Adipocyte (in vitro differentiated cells): ENCODE results near the gene ARL15.

Experiments
- DNase-seq: peaks from one replicate; pipeline ENCODE4 v3.0.0-alpha.2; 2015; ENCODE audit warnings: low read depth
- H3K27me3 ChIP-seq: replicated peaks from 2 replicates; pipeline ENCODE4 v1.7.0; 2013; ENCODE audit warnings: mild to moderate bottlenecking, low read length, moderate library complexity; ENCODE audit not compliant: control insufficient read depth, insufficient read depth
- H3K36me3 ChIP-seq: 2 replicates; pipeline ENCODE4 v1.7.0; 2013; ENCODE audit warnings: low read length, mild to moderate bottlenecking, moderate library complexity; ENCODE audit not compliant: control insufficient read depth, insufficient read depth, severe bottlenecking
- H3K4me1 ChIP-seq: 2 replicates; pipeline ENCODE4 v1.7.0; 2013; ENCODE audit warnings: mild to moderate bottlenecking, low read length, moderate library complexity; ENCODE audit not compliant: control insufficient read depth, insufficient read depth
- H3K4me3 ChIP-seq: 2 replicates; pipeline ENCODE4 v1.7.0; 2013; ENCODE audit warnings: mild to moderate bottlenecking, low read length, moderate library complexity
- H3K9ac ChIP-seq: 2 replicates; pipeline ENCODE4 v1.7.0; 2013; ENCODE audit warnings: mild to moderate bottlenecking, low read length, moderate library complexity
- H3K9me3 ChIP-seq: 2 replicates; pipeline ENCODE4 v1.7.0; 2013; ENCODE audit warnings: mild to moderate bottlenecking, low read length, moderate library complexity; ENCODE audit not compliant: control insufficient read depth

The ARL15 gene

DNA sequence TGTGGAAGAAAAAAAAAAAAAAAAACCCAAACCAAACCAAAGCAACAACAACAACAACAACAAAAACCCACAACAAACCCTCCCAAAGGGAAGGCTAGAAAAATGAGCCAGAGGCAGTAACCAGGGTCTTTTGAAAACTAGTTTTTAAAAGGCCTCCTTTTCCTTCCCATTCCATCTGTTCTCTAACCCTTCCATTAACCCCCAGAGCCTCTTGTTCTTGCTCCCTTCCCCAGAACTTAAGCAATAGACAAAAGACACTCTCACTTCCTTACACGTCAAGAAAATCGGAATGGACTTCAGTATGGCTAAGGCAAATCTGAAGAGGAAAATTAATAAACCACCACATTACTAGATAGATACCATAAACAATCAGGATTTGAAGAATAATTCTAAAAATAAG is 292.8 kb downstream of the ARL15 start:
- Histone ChIP-seq H3K4me3 (no peak overlapping the region), H3K9me3 (peaks cover 7% of the 10 kb centered on the region), H3K27me3 (no peaks in the 10 kb centered on the region), H3K4me1 (peaks cover 23% of the 10 kb centered on the region), H3K36me3 (no peaks in the 10 kb centered on the region), H3K9ac (no peak overlapping the region)
- no peak for DNase-seq

DNA sequence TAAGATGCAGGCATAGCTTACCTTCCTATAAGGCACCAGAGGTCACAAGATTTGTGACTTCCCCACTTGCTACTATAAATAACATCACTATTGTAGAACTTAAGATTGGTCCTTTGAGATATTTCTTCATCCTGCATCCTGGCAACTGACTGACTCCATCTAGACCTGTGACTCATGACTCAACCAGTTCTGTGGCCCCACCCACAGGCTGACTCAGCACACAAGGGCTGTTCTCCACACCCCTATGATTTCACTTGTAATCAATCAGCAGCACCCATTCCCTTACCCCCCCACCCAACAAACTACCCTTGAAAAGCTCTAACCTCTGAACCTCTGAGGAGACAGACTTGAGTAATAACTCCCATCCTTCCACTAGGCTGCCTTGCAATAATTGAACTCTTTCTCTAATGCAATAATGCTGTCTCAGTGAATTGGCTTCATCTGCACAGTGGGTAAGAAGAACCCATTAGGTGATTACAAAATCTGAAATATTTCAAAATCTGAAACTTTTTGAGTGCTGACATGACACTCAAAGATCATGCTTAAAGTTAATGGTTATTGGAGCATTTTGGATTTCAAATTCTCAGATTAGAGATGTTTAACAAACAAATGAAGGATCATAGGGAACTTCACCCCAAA is 296.7 kb downstream of the ARL15 start:
- peaks cover 7% of the 10 kb centered on the region for H3K9me3 ChIP-seq
- H3K9ac ChIP-seq, result no peak overlapping the region
- H3K4me1 ChIP-seq, result peaks cover 27% of the 10 kb centered on the region
- H3K4me3 ChIP-seq, result peak overlapping the region; percentile 26
- peak; percentile 79 for DNase-seq
- H3K27me3 ChIP-seq, result no peaks in the 10 kb centered on the region
- no peaks in the 10 kb centered on the region for H3K36me3 ChIP-seq

DNA sequence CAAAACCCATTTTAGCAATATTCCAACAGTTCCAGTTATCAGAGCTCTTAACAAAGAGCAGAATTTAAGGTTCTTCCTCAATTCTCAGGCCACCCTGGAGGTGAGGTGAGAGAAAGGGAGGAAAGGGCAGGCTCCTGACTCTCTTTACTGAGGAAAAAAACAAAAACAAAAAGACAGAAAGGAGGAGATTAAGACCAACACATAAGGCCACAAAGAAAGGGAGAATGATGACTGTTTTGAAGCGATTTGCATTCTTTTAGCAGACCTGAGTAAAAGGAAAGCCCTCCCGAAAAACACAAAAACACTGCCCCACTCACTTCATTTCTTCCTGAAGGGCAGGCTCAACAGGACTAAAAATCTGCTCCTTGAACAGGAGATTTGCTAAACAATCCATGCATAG is 300.5 kb downstream of the ARL15 start:
- Histone ChIP-seq H3K4me1 (peaks cover 40% of the 10 kb centered on the region), H3K9ac (no peak overlapping the region), H3K36me3 (no peaks in the 10 kb centered on the region), H3K27me3 (no peaks in the 10 kb centered on the region), H3K9me3 (peaks cover 7% of the 10 kb centered on the region), H3K4me3 (no peak overlapping the region)
- DNase-seq, result no peak

DNA sequence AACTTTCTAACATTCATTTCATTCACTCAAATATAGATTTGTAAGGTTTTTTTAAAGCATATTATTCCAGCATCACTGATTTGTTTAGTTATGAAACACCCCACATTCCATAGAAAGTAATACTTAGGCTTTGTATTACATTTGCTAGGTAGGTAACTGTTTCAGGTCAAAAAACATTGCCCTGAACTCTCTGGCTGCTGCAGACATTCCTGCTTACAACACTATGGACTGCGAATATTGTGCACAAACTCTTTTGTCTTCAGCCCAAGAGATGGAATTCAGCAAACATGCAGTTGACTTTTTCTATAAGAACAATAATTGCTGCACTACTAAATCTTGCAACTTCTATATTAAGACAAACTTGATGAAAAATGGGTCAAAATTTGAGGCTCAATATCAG is 301.0 kb downstream of the ARL15 start:
- Histone ChIP-seq H3K4me3 (no peak overlapping the region), H3K27me3 (no peaks in the 10 kb centered on the region), H3K4me1 (peaks cover 37% of the 10 kb centered on the region), H3K36me3 (no peaks in the 10 kb centered on the region), H3K9ac (no peak overlapping the region), H3K9me3 (peaks cover 6% of the 10 kb centered on the region)
- DNase-seq, result peak; percentile 9

DNA sequence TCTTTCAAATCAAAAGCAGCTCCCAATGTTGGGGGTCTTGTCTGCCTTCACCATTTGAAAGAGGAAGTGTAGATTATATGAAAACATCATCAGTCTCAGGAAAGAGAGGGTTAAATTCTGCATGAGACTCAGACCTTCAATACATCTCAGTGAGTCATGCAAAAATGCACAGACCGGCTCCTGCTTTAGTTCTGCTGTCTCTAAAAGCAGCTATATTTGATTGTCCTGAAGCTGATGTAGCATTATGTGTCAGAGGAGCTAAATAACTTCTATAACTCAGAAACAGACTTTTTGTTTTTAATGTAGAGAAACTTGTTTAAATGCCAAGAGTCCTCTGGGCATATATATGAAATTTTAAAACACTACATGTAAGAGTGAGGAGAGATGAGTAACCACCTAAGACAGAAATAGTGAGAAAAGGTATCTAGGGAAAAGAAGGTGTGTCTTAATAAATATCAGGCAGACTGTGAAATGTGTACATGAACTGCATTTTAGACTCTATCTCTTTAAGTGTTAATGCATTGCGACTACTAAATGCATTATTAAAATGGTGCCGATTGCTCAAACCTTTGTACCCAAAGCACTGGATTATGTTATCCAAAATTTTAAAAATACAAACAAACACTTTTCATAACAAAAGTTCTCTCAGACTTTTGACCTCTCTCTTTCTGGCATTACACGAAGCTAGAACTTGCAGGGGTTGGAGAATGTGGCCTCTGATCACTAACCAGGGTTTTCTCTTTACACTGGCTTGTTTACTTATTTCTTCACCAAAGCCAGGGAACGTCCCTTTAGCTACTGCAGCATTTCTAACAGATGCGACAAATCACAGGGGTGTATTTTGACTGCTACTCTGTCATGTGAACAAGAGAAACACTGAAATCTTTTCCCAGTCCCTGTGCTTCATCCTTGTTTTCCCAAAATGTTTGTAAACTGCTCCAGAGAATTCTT is 302.3 kb downstream of the ARL15 start:
- peak; percentile 67 for DNase-seq
- Histone ChIP-seq H3K4me1 (peaks cover 29% of the 10 kb centered on the region), H3K9me3 (no peaks in the 10 kb centered on the region), H3K9ac (peak overlapping the region; percentile 21), H3K27me3 (no peaks in the 10 kb centered on the region), H3K36me3 (no peaks in the 10 kb centered on the region), H3K4me3 (peak overlapping the region; percentile 42)

DNA sequence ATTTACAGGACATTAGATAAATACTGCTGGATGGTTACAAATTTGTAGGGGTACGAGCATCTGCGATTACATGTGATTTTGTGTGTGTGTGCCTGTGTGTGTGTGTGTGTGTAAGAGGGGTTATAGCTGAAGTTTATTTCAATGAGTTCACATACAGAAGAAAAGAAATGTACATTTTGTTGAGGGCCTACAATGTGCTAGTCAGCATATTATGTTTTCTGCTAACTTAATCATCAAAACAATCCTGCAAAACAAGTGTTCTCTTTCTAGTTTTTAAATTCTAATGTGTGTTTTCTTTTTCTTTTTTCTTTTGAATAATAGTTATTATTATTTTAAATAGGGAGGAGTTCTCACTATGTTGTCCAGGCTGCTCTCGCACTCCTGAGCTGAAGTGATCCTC is 305.7 kb downstream of the ARL15 start:
- DNase-seq, result no peak
- no peaks in the 10 kb centered on the region for H3K27me3 ChIP-seq
- H3K9me3 ChIP-seq, result no peaks in the 10 kb centered on the region
- H3K36me3 ChIP-seq, result no peaks in the 10 kb centered on the region
- no peak overlapping the region for H3K9ac ChIP-seq
- H3K4me1 ChIP-seq, result peaks cover 43% of the 10 kb centered on the region
- no peak overlapping the region for H3K4me3 ChIP-seq

DNA sequence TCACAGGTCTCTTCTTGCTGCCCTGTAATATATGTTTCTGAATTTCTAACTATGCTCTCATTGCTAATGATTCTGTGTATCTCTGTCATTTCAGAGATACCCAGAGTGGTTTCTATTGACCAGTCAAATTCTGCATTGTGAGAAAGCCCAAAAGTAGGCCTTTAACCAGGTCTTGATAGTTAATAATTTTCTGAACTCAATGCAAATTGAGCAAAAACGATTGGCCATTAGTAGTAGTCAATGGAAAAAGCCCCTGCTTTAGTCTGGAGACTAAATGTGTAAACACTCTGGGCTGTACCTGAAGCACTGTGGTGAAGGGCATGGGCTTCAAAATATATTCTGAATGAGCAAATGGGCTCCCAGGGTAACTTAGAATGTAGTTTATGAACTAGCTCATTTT is 307.6 kb downstream of the ARL15 start:
- no peaks in the 10 kb centered on the region for H3K9me3 ChIP-seq
- H3K36me3 ChIP-seq, result no peaks in the 10 kb centered on the region
- DNase-seq, result no peak
- no peak overlapping the region for H3K9ac ChIP-seq
- H3K4me3 ChIP-seq, result no peak overlapping the region
- peaks cover 24% of the 10 kb centered on the region for H3K4me1 ChIP-seq
- H3K27me3 ChIP-seq, result no peaks in the 10 kb centered on the region

DNA sequence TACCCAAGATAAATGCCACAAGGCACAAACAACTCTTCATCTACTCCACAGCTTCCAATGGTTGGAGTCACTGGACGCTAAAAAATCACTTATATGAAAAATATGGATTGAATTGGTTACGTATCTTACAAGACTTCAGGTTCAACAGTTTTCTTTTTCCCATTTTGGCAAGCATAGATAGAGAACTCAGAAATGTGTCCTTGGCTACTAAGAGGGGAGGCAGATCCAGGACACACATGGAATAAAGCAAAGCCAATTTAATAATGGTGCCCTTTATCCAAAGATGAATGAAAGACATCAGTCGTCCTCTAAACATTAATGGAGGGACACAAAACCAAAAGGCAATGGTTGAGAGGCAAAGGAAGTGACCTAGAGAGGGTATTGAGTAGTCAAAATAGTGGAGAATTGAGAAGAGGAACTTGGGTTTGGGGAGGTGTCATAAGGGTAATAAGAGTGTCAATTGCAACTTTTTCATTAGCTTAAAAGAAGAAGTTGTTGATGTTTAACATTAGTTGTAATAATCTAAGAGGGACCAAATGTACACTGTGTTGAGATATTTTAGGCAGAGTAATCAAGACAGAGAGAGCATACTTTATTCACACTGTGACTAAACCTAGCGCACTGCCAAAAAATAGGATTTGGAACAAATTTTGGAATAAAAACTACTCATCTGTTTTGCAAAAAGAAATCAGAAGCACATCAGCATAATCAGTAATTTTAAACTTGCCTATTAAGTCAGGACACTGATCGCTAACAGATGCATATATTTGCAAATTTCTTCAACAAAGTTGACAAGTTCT is 308.2 kb downstream of the ARL15 start:
- H3K4me3 ChIP-seq, result peak overlapping the region; percentile 5
- no peaks in the 10 kb centered on the region for H3K36me3 ChIP-seq
- no peak overlapping the region for H3K9ac ChIP-seq
- no peaks in the 10 kb centered on the region for H3K9me3 ChIP-seq
- no peak for DNase-seq
- no peaks in the 10 kb centered on the region for H3K27me3 ChIP-seq
- peaks cover 19% of the 10 kb centered on the region for H3K4me1 ChIP-seq

DNA sequence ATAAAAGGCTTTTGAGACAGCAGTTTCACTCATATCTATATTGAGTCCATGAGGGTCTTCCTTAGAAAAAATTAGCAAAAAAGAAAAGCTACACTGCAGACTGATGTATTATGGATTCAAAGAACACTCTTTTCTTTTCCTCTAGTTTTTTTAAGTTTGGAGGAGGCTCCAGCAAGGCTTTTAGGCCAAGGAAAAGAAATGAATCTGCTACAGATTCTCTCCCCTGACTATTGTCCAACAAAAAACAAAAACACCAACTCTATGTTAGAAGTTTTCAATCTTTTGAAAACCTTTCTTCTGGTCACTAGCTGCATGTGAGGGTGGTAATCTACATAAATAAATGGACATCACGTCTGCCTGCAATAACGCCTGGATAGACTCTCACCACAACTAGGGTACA is 310.4 kb downstream of the ARL15 start:
- Histone ChIP-seq H3K27me3 (no peaks in the 10 kb centered on the region), H3K9ac (no peak overlapping the region), H3K36me3 (no peaks in the 10 kb centered on the region), H3K4me1 (peaks cover 19% of the 10 kb centered on the region), H3K4me3 (no peak overlapping the region), H3K9me3 (no peaks in the 10 kb centered on the region)
- no peak for DNase-seq

DNA sequence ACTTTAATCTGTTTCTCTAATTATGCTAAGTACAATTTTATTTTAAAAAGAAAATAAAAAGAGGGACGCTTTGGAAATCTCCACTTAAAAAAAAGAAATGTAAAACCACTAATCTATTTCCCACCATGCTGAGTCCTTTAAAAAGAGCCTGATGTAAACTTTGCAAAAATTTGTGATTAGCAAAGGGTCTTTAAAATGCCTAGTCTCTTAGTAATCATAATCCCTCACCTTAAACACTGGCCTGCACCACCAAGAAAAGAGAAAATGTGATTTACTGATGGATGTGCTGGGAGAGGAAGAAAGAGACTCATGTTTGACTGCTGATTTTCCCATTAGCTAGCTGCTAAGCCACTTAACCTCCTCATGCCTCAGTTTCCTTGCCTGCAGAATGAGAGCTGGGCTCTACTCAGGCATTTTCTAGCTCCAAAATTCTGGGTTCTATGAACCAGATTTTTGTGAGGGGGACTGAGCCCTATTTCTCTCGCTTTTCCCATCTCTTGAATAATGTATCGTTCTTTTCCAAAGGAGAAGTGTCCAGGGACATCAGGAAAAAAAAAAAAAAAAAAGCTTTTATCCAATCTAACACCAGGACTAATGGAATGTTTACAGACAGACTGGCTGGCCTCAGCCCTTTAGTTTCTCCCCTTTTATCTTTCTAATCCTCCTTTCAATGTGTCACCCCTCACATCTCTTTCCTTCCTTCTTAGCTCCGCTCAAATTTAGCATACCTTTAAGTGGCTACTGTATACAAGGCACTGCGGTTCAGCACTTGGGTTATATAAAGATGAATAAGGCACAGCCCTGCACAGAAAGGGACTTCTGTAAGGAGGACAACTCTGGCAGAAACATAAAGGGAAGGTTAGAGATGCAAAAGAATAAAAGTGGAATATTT is 312.4 kb downstream of the ARL15 start:
- Histone ChIP-seq H3K9me3 (no peaks in the 10 kb centered on the region), H3K4me1 (peaks cover 32% of the 10 kb centered on the region), H3K4me3 (no peak overlapping the region)

More for the DNA sequence above, 312.4 kb downstream of the ARL15 start:
- Histone ChIP-seq H3K9ac (no peak overlapping the region), H3K27me3 (no peaks in the 10 kb centered on the region), H3K36me3 (no peaks in the 10 kb centered on the region)
- DNase-seq, result no peak
